K562 (cell line): ENCODE measurements around the gene MYBL2. TPM values are rescaled to one million over a fixed set of nuclear protein-coding genes. Genes with fewer than 3 reads are reported as not detected.

Experiments
- ATAC-seq: fragments of 200-7000 bp; cut with Tn5 transposase; 3 replicates; pipeline ENCODE4 v1.9.1; 2020; ENCODE audit warnings: moderate library complexity
- BruUV-seq: library from RNA; stranded (reverse); fragments of 400-500 nt; replicated peaks from 2 replicates; lab custom pipeline; 2021; lab: Mats Ljungman, UMichigan
- CTCF ChIA-PET: fragments of 300-600 bp; formaldehyde crosslinking; extraction: SDS; loops from one replicate; lab custom pipeline; 2021; ENCODE audit warnings: low intra/inter-chr PET ratio; lab: Yijun Ruan, JAX
- POLR2A ChIA-PET: fragments of 300-600, 350-650 bp; sonication (Branson Sonifier 250); formaldehyde crosslinking; extraction: SDS; loops from one replicate; lab custom pipeline; 2021; ENCODE audit warnings: antibody characterized with exemption, inconsistent platforms; lab: Yijun Ruan, JAX
- DNase-seq, 4 experiments: peaks; one replicate each; pipeline versions ENCODE4 v3.0.0 to v3.0.0-alpha.2; 2011 to 2018; ENCODE audit warnings: low spot score in 3 of 4, mixed read lengths in 3 of 4; ENCODE audit errors: extremely low read depth in 1 of 4
- FAIRE-seq: peaks from 2 replicates; lab custom pipeline; 2011; peaks lifted over from hg19 to GRCh38; lab: Jason Lieb, UNC
- H2AFZ ChIP-seq: 2 replicates; pipeline ENCODE4 v1.6.0; 2011; ENCODE audit warnings: low read depth, low read length, control low read depth, inconsistent platforms
- H3K27ac ChIP-seq: fragments of 200-600 bp; 3 replicates; pipeline ENCODE4 v1.8.0; 2011; ENCODE audit warnings: low read depth, mild to moderate bottlenecking, control low read depth, inconsistent platforms, low read length, moderate library complexity, mixed read lengths; ENCODE audit errors: extremely low read depth
- H3K27me3 ChIP-seq, 2 experiments: fragments of 300-600 bp in 1 of 2; 2 replicates in 1 of 2; 3 replicates in 1 of 2; pipeline versions ENCODE4 v1.6.0 to v1.8.0; 2011; ENCODE audit warnings: inconsistent platforms in 2 of 2, low read length in 2 of 2, mild to moderate bottlenecking in 1 of 2, mixed read lengths in 1 of 2, moderate library complexity in 1 of 2; ENCODE audit not compliant: control insufficient read depth in 2 of 2, insufficient read depth in 2 of 2
- H3K36me3 ChIP-seq: fragments of 300-600 bp; 3 replicates; pipeline ENCODE4 v1.8.0; 2011; ENCODE audit warnings: mild to moderate bottlenecking, low read length, inconsistent platforms; ENCODE audit not compliant: control insufficient read depth, insufficient read depth
- H3K4me1 ChIP-seq, 2 experiments: fragments of 200-600 bp in 1 of 2; replicated peaks in 1 of 2; 2 replicates in 1 of 2; 3 replicates in 1 of 2; pipeline versions ENCODE4 v1.5.1 to v1.8.0; 2011; ENCODE audit warnings: inconsistent platforms in 2 of 2, low read length in 2 of 2, mild to moderate bottlenecking in 1 of 2, mixed read lengths in 1 of 2, moderate library complexity in 1 of 2; ENCODE audit not compliant: control insufficient read depth in 2 of 2, insufficient read depth in 2 of 2
- H3K4me2 ChIP-seq: 2 replicates; pipeline ENCODE4 v1.6.1; 2011; ENCODE audit warnings: low read length, control low read depth, inconsistent platforms, mixed read lengths; ENCODE audit not compliant: insufficient read depth
- H3K4me3 ChIP-seq: fragments of 200-600 bp; sonication (generic), shearing (Covaris generic); 2 replicates; pipeline ENCODE4 v1.5.1; 2016; ENCODE audit warnings: control low read depth, inconsistent platforms
- H3K79me2 ChIP-seq: fragments of 200-600 bp; 3 replicates; pipeline ENCODE4 v1.8.0; 2011; ENCODE audit warnings: low read length, inconsistent platforms; ENCODE audit not compliant: control insufficient read depth, insufficient read depth
- H3K9ac ChIP-seq, 2 experiments: 2 replicates each; pipeline versions ENCODE4 v1.6.0 to v1.6.1; 2011; ENCODE audit warnings: low read depth in 2 of 2, low read length in 2 of 2, control low read depth in 1 of 2, inconsistent platforms in 1 of 2, mild to moderate bottlenecking in 1 of 2, mixed read lengths in 1 of 2; ENCODE audit not compliant: insufficient read depth in 1 of 2
- H3K9me1 ChIP-seq: one replicate; pipeline ENCODE4 v1.6.0; 2011; ENCODE audit warnings: inconsistent platforms, mild to moderate bottlenecking, low read length, moderate library complexity; ENCODE audit not compliant: control insufficient read depth, insufficient read depth
- H3K9me3 ChIP-seq: replicated peaks from 2 replicates; pipeline ENCODE4 v1.5.1; 2011; ENCODE audit warnings: low read depth, low read length, inconsistent platforms; ENCODE audit not compliant: control insufficient read depth, insufficient read depth
- H4K20me1 ChIP-seq: replicated peaks from 2 replicates; pipeline ENCODE4 v1.6.1; 2011; ENCODE audit warnings: low read length, inconsistent platforms, mixed read lengths; ENCODE audit not compliant: control insufficient read depth, insufficient read depth
- CBFA2T2 ChIP-seq: fragments of 450-650 bp; conservative IDR thresholded peaks from 2 replicates; pipeline ENCODE4 v1.6.1; 2017; ENCODE audit warnings: mild to moderate bottlenecking
- CBFA2T3 ChIP-seq: fragments of 450-650 bp; IDR thresholded peaks from 2 replicates; pipeline ENCODE4 v1.6.1; 2017
- MITF ChIP-seq: IDR thresholded peaks from 2 replicates; pipeline ENCODE4 v1.6.1; 2014; ENCODE audit warnings: antibody characterized with exemption
- NR2C1 ChIP-seq, 2 experiments: fragments of 450-650 bp; IDR thresholded peaks; 2 replicates each; pipeline ENCODE4 v1.6.1; 2017; ENCODE audit warnings: mild to moderate bottlenecking in 2 of 2, antibody characterized with exemption in 1 of 2, inconsistent platforms in 1 of 2, missing compliant biosample characterization in 1 of 2, missing genetic modification characterization in 1 of 2
- VEZF1 ChIP-seq: fragments of 200-800 bp; sonication (Bioruptor generic); IDR thresholded peaks from 2 replicates; pipeline ENCODE4 v1.6.1; 2017; ENCODE audit warnings: missing genetic modification characterization, missing compliant biosample characterization
- ZBTB5 ChIP-seq: fragments of 450-650 bp; IDR thresholded peaks from 2 replicates; pipeline ENCODE4 v1.6.1; 2017; ENCODE audit warnings: antibody characterized with exemption
- WGBS: fragments of 100-300 bp; shearing (Covaris generic); methylation state at CpG from one replicate; pipeline ENCODE4 v1.1.6; 2016; ENCODE audit warnings: low coverage, mixed read lengths; ENCODE audit not compliant: insufficient coverage; ENCODE audit errors: missing lambda C conversion rate; 5-methylcytosine and 5-hydroxymethylcytosine counted together
- in situ Hi-C: fragments of 300-500 bp; cut with MboI; formaldehyde crosslinking; loops from 4 replicates; pipeline ENCODE4 v1.15.0; 2018; ENCODE audit warnings: inconsistent platforms, mixed read lengths
- intact Hi-C: fragments of 100-400 bp; cut with micrococcal nuclease; formaldehyde crosslinking; loops from 2 replicates; pipeline ENCODE4 v1.14.2; 2022
- polyA plus RNA-seq, 8 experiments: library from polyadenylated mRNA; depleted of rRNA in 4 of 8; stranded (reverse) in 5 of 8; unstranded in 3 of 8; fragments of >200 nt; fragmentation: Nextera tagmentation in 2 of 8; fragmentation: Illumina TruSeq in 1 of 8; extraction: Ambion mirVana in 2 of 8; extraction: Trizol in 1 of 8; gene quantifications; 2 replicates each; pipeline versions ENCODE4 v1.2.1 to v1.2.3, GENCODE V29; 2011 to 2014; ENCODE audit warnings: inconsistent platforms in 1 of 8, missing spikeins in 1 of 8
- total RNA-seq, 7 experiments: library from RNA; depleted of rRNA in 6 of 7; stranded (reverse); fragments of >200 nt in 6 of 7; fragmentation: Illumina TruSeq in 2 of 7; extraction: Trizol in 2 of 7; gene quantifications; 2 replicates each; pipeline versions ENCODE4 v1.2.1 to v1.2.3, GENCODE V29; 2011 to 2021; ENCODE audit warnings: low replicate concordance in 1 of 7

MYBL2 gene
- total and polyA plus RNA-seq, 9 of the 15 experiments (the other 6 are each of a cell fraction or from before 2014, with no cell fraction given): 4.4 to 169 (median 52.5) TPM

- no peak for FAIRE-seq
- Histone ChIP-seq H3K79me2 (peaks cover 11% of the 10 kb centered on the region), H4K20me1 (no peaks in the 10 kb centered on the region), H3K36me3 (no peaks in the 10 kb centered on the region), H3K9me3 (no peaks in the 10 kb centered on the region), H3K9ac (peak overlapping the region in 1 of 2 experiments; percentile 54; a peak in 1 of 4 replicates), H3K4me1 (peaks cover 17 to 28% of the 10 kb centered on the region in 2 experiments), H2AFZ (no peak overlapping the region), H3K27me3 (no peaks in the 10 kb centered on the region), H3K4me3 (no peak overlapping the region), H3K9me1 (no peaks in the 10 kb centered on the region), H3K27ac (no peak overlapping the region), H3K4me2 (no peak overlapping the region)
- ATAC-seq: no peak
- ChIA-PET POLR2A (interaction anchor here (1.5 kb wide), 2 partner anchors 14 to 205 kb away, joined by 4 read pairs; partner anchors contain the start of gene SRSF6), CTCF (no interaction called here)
- no TSS peak for BruUV-seq
- intact Hi-C loops: no loop called here
- TF ChIP-seq ZBTB5 (no peak), VEZF1 (CRISPR knock-in tag) (0 out of 2 replicates have a peak, but pooled peaks have one; percentile 14), NR2C1 (IDR thresholded peaks at IDR 0.05) (no peak), NR2C1 (tag; IDR thresholded peaks at IDR 0.05) (no peak), CBFA2T3 (peak; percentile 60), CBFA2T2 (peak; percentile 37; the same call in 1 of the 2 replicates), MITF (no peak)
- in situ Hi-C loops: no loop called here
- 20% methylated on average over 2 of the region's 2 CpGs for WGBS
- DNase-seq: peak in 1 of 4 experiments; percentile 34
Observed at GRCh38 chr20:43662943-43663655, 3.8 kb upstream of the MYBL2 start.
